Kidney (tissue), 14 donors: ENCODE measurements around the gene IDUA. TPM values are rescaled to one million over a fixed set of nuclear protein-coding genes. Genes with fewer than 3 reads are reported as not detected.

Experiments
- DNase-seq, 5 donors: peaks; one replicate each; pipeline ENCODE4 v3.0.0-alpha.2; 2013 to 2020
- FAIRE-seq: peaks from 2 replicates; lab custom pipeline; 2012; peaks lifted over from hg19 to GRCh38; lab: Jason Lieb, UNC
- H3K27ac ChIP-seq, 2 donors: one replicate each; pipeline ENCODE4 v1.7.0; 2013; ENCODE audit warnings: low read depth in 2 of 2, low read length in 2 of 2, inconsistent platforms in 1 of 2
- H3K27me3 ChIP-seq: one replicate; pipeline ENCODE4 v1.7.1; 2013; ENCODE audit warnings: low read length, inconsistent platforms; ENCODE audit not compliant: control insufficient read depth, insufficient read depth
- H3K36me3 ChIP-seq, 3 donors: one replicate each; pipeline versions ENCODE4 v1.7.0 to v1.7.1; 2013; ENCODE audit warnings: low read length in 3 of 3, control low read depth in 1 of 3, inconsistent platforms in 1 of 3; ENCODE audit not compliant: insufficient read depth in 3 of 3, control insufficient read depth in 2 of 3
- H3K4me1 ChIP-seq, 3 donors: one replicate each; pipeline versions ENCODE4 v1.7.0 to v1.7.1; 2013; ENCODE audit warnings: low read length in 3 of 3, inconsistent platforms in 1 of 3, low read depth in 1 of 3; ENCODE audit not compliant: control insufficient read depth in 2 of 3, insufficient read depth in 2 of 3
- H3K4me3 ChIP-seq, 3 donors: one replicate each; pipeline versions ENCODE4 v1.7.0 to v1.8.1; 2013; ENCODE audit warnings: low read length in 3 of 3, control low read depth in 1 of 3, inconsistent platforms in 1 of 3
- H3K9ac ChIP-seq, 3 donors: one replicate each; pipeline versions ENCODE4 v1.7.0 to v1.7.1; 2013; ENCODE audit warnings: low read length in 3 of 3, control low read depth in 1 of 3, inconsistent platforms in 1 of 3
- H3K9me3 ChIP-seq, 3 donors: one replicate each; pipeline versions ENCODE4 v1.7.0 to v1.7.1; 2013; ENCODE audit warnings: low read length in 3 of 3, control low read depth in 1 of 3, inconsistent platforms in 1 of 3; ENCODE audit not compliant: control insufficient read depth in 2 of 3, insufficient read depth in 1 of 3
- intact Hi-C: fragments of 100-400 bp; cut with DNase I; formaldehyde crosslinking; loops from one replicate; pipeline ENCODE4 v1.11.1; 2022
- polyA plus RNA-seq: library from polyadenylated mRNA; stranded (reverse); fragments of 350-450 nt; fragmentation: Illumina TruSeq; extraction: RNeasy Lipid Tissue Mini Kit (QIAGEN cat#74804); gene quantifications from one replicate; pipeline ENCODE4 v1.2.3, GENCODE V29; 2014; ENCODE audit warnings: low read depth, low replicate concordance; ENCODE audit not compliant: insufficient read depth
- total RNA-seq: library from RNA; stranded (reverse); fragmentation: NEBNext Ultra II Directional; extraction: Animal tissue kit (Norgen Biotek cat#: 25700); gene quantifications from one replicate; pipeline ENCODE4 v1.2.1, GENCODE V29; 2021
- TF ChIP-seq, protein P1 (sequence below): IDR thresholded peaks from 3 replicates; pipeline ENCODE4 v1.5.1; 2012; ENCODE audit warnings: mild to moderate bottlenecking, moderate library complexity, borderline replicate concordance; ENCODE audit not compliant: insufficient read depth; ENCODE audit errors: extremely low read depth
- donor health status: control.
- donor health status: control.
- donor health status: control.
- donor health status: control.
- donor health status: control.
- donor health status: DM: yes; HTN: yes; CAD: no.
- donor health status: Normal renal cell carcinoma (clear cell type).

The IDUA gene
- total and polyA plus RNA-seq, 2 donors from 2014 or later = 11.9 to 58.5 TPM

DNA sequence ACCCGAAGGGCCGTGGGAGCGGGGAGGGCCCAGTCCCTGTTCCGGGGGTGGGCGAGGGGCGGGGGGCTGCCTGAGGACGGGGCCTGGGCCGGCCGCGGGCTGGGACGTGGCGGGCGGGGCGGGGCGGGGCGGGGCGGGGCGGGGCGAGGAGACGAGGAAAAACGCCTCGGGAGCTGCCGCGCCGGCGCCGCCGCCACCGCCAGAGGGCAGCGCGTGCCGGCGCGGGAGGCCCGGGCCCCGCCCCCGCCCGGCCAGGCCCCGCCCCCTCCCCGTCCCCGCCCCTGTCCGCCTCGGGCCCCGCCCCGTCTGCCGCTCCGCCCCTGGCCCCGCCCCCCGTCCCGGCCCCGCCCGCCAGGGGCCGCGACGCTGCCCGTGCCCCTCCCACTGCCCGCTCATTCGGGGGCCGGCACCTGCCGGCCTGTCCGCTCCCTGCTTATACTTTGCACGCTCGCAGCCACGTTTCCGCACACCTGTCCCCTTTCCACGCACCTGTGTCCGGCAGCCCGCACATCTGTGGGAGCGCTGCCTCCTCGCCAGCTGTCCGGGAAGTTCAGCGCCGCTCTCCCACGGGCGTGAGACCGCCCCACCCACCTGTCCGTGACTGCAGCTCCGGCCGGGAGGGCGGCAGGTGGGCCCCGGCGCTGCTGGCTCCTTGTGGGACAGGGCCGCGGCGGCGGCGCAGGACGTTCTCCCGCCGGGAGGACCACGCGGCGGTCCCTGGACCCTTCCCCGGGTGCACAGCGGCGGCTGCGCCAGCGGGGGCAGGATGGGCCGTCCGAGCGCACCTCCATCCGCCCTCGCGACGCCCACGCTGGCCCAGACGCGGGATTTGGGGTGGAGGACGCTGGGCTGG lies 22.9 kb downstream of the IDUA start:
- intact Hi-C loops = no loop called here
- peak overlapping the region in 1 of 3 donors; percentile 68 for H3K9ac ChIP-seq
- peak overlapping the region; percentile 57 to 75 for H3K27ac ChIP-seq
- peak; percentile 70 to 93 (median 79) for DNase-seq
- H3K36me3 ChIP-seq = peaks cover 0 to 5% (median 0%) of the 10 kb centered on the region in 3 donors
- no peak for FAIRE-seq
- H3K4me1 ChIP-seq = peaks cover 0 to 13% (median 0%) of the 10 kb centered on the region in 3 donors
- TF ChIP-seq, protein P1, sequence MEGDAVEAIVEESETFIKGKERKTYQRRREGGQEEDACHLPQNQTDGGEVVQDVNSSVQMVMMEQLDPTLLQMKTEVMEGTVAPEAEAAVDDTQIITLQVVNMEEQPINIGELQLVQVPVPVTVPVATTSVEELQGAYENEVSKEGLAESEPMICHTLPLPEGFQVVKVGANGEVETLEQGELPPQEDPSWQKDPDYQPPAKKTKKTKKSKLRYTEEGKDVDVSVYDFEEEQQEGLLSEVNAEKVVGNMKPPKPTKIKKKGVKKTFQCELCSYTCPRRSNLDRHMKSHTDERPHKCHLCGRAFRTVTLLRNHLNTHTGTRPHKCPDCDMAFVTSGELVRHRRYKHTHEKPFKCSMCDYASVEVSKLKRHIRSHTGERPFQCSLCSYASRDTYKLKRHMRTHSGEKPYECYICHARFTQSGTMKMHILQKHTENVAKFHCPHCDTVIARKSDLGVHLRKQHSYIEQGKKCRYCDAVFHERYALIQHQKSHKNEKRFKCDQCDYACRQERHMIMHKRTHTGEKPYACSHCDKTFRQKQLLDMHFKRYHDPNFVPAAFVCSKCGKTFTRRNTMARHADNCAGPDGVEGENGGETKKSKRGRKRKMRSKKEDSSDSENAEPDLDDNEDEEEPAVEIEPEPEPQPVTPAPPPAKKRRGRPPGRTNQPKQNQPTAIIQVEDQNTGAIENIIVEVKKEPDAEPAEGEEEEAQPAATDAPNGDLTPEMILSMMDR = peak; percentile 22
- peaks cover 2% of the 10 kb centered on the region for H3K27me3 ChIP-seq
- peak overlapping the region; percentile 33 to 63 (median 50) for H3K4me3 ChIP-seq
- no peaks in the 10 kb centered on the region for H3K9me3 ChIP-seq

DNA sequence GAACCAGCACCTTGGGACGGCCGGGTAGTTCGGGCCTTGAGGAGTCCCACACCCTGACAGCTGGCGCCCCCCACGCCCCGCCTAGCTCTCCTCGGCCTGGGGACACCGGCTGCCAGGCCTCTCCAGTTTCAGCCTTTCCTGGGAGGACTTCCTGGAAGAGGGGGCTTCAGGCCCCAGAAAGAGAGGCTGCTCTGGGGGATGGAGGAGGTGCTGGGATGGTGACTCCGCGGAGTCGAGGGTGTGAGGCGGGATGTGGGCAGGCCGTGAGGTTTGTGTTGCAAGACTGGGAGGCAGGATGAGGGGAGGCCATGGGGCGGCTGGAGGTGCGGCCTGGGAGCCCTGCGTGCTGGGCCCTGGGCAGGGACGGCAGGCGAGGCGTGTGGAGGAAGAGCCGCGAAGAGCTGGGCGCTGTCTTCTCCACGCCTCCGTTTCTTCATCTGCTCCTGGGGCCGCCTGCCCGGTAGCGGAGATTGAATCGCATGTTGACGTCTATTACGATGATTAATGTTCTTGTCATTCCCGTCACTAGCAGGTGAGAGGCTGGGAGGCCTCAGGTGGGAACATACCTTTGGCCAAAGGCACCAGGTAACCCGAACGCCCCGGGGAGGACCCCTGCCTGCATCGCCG lies 23.7 kb downstream of the IDUA start:
- peaks cover 0 to 13% (median 0%) of the 10 kb centered on the region in 3 donors for H3K4me1 ChIP-seq
- H3K27ac ChIP-seq = peak overlapping the region; percentile 57 to 75
- DNase-seq (peak in 4 of 5 donors; percentile 53 to 91 (median 72)), FAIRE-seq (no peak)
- peak overlapping the region in 2 of 3 donors; percentile 50 to 61 for H3K4me3 ChIP-seq
- TF ChIP-seq, protein P1 = no peak
- H3K9ac ChIP-seq = no peak overlapping the region
- intact Hi-C loops = no loop called here
- peaks cover 2% of the 10 kb centered on the region for H3K27me3 ChIP-seq
- no peaks in the 10 kb centered on the region for H3K9me3 ChIP-seq
- H3K36me3 ChIP-seq = peaks cover 0 to 5% (median 0%) of the 10 kb centered on the region in 3 donors

DNA sequence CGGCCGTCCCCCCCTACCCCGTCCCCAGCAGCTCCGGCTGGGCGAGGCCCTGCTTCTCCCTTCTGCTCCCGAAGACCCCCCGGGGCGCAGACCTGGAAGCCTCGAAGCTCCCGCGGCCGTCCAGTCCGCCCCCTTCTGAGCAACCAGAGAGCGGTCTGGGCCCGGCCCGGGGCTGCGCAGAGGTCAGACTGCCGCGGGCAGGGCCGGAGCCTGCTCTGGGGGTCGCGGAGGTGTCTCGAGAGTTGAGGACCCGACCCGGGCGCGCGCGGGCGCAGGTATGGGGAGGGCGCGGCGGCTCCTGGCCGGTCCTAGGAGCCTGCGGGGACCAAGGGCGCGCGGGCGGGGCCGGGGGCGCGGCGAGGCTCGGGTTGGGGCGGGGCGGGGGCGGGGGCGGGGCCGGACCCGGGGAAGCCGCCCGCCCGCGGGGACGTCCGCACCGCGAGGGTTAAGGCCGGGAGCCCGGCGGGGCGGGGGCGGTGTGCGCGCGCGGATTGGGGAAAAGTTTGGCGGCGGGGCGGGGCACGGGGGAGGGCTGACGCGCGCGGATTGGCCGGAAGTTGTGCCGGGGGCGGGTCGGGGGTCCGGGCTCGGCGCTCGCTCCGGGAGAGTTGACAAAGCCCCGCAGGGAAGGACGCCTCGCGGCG lies 24.3 kb downstream of the IDUA start, which contains the start of gene FGFRL1:
Gene FGFRL1, plus strand, starts transcription at position 605 of the 644 bp plus-strand sequence. CDS start 860 bp downstream, outside the sequence.
- DNase-seq (peak; percentile 92 to 98 (median 94)), FAIRE-seq (no peak)
- Histone ChIP-seq H3K9me3 (no peaks in the 10 kb centered on the region), H3K27me3 (peaks cover 2% of the 10 kb centered on the region), H3K4me3 (peak within 1 kb of the TSS in 1 of 3 donors; percentile 41), H3K36me3 (peaks cover 0 to 5% (median 0%) of the 10 kb centered on the region in 3 donors), H3K4me1 (peaks cover 0 to 13% (median 0%) of the 10 kb centered on the region in 3 donors), H3K27ac (peak within 1 kb of the TSS in 1 of 2 donors; percentile 57), H3K9ac (no peak within 1 kb of the TSS)
- intact Hi-C loops = no loop called here
- TF ChIP-seq, protein P1 = no peak
